Kidney capillary endothelial cell (primary cell): ENCODE data around the gene USP2.

ENCODE experiments used
- DNase-seq: peaks from one replicate; pipeline ENCODE4 v3.0.0-alpha.2; 2018; ENCODE audit warnings: low spot score

USP2 gene

DNA sequence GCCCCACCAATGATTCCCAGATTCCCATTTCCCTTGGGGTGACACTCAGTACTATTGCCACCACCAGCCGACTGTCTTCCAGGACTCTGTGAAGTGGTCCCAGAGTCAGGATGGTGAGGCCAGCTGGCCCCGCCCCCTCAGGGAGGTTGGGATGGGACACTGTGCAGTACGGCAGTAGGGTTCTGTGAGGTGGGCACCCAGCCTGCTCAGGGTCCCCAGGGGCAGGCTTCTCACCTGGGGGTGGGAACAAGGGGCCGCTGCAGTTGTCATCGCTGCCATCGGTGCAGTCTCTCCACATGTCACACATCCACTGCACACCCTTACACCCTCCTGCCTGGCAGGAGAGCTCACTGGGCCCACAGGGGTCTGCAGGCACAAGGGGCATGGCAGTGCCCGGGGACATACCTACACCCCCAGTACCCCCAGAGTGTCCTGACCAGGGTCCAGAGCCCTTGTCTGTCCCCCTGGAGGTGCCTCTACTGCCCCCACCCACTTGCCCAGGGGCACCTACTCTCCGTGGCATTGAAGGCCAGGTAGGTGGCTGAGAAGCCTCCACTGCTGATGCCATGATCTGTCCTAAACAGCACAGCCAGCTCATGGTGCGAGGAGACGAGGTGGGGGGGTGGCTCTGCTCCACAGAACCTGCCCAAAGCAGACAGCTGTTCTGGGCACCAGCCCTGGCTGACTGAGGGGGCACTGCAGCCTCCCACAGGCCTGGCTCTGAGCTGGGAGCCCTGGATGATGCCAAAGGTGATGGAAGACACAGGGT is 38.9 kb downstream of the USP2 start:
- no peak for DNase-seq

DNA sequence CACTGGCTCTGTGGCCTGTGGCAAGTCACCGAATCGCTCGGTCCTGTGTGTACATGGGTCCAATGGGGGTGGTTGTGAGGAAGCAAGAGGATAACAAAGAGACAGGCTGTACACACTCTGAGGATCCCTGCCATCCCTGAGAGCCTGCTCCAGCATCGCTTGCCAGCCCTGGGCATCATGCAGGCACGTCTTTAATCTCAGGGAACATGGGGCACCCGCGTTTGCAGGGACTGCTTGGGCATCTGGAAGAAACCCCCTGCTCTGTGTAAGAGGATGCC is 39.5 kb downstream of the USP2 start:
- no peak for DNase-seq

DNA sequence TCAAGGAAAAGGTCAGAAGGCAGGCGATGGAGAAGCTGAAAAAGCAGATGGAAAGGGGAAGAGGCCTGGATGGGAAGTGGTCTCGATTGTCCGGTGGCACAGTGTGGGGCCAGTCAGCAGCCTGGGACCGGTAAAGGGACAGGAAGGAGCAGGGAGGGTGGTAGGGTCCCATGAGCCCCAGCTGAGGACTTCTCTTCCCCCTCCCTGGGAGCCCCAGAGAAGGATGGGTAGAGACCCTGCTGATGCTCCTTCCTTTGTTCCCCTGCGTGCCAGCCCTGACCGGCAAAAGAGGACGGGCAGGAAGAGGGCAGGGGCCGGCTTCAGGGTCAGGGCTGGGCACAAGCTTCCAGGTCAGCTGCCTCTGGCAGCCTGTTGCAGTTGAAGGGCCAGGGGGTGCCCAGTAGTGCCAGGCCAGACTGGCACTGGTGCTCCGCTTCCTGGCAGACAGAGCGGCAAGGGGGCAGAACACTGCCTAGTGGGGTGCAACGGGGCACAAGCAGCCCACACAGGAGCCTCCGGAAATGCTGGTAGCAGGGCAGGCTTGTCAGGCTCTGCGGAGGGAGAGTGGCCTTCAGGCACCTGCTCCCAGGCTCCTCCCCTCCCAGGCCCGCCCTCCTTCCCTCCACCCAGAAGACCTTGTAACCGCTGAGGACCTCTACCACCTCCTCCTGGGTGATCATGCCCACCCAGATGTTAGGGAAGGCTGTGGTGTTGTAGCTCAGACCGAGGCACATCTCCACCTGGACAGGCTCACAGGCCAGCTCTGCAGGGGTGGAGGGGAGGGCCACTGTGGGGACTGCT is 40.1 kb downstream of the USP2 start:
- no peak for DNase-seq

DNA sequence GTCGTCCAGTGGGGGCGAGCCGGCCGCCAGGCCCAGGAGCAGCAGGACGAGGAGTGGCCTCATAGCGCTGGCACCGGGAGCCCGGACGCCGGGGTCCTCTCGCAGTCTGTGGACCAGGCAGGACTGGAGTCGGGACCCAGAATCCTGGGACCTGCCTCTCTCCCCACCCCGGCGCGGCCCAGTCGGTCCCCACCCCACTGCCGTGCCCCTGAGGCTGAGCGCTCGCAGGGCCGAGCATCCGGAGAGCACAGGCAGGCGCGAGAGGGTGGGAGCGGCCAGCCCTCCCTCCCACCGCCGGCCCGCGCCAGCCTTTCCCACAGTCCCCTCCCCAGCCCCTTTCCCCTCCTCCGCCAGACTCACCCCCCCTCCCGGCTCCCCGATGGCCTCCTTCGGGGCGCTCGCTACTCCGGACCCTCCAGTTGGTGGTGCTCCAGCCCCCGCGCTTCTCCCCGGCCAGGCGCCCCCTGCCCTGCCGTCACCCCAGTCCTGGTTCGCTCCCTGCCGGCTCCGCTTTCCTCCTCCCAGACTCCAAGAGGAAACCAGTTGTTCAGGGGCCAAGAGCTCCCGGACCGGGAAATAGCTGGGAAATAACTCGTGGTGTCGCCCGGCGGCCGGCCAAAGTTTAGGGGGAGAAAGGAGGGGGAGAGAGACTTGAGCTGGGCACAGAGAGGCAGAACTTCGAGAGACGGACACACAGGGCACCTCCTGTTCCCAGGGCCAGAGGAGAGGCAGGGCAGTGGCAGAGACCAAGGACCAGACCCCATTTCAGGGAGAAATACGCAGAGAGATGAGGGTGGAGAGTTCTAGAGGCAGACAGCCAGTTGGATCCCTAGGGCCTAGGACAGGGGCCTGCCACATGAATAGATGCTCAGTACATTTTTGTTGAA is 40.9 kb downstream of the USP2 start, which contains the start of gene C1QTNF5:
C1QTNF5 (minus strand) TSS at position 549 of the 887 bp plus-strand sequence; CDS start at position 63, 486 bp downstream.
- DNase-seq: no peak

DNA sequence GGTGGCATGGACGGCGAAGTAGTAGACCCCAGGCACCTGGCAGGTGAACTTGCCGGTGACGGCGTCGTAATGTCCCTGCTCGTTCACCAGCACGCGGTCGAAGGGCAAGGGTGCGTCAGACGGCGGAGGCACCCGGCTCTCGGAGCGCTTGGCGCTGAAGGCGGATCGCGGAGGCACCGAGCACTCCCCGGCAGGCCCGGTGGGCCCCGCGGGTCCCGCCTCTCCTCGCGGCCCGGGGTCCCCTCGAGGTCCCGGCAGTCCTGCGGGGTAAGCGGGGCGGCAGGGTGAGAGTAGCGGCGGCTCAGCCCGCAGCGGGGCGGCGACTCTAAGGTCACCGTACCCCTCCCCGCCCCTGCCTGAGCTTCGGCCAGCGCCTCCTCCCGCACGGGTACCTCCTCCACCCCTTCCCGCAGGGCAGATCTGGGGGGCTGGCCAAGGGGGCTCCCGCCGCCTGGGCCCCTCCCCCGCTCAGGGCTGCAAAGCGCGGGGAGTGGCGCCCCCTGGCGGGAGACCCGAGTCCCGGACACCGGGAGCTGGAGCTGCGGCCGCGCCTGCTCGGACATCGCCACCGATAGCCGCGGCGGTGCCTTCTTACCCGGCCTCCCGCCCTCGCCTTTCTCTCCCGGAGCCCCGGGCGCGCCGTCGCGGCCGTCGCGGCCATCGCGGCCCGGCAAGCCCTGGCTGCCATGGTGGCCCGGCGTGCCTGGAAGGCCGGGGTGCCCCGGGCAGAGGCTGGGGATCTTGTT is 41.7 kb downstream of the USP2 start:
- no peak for DNase-seq

DNA sequence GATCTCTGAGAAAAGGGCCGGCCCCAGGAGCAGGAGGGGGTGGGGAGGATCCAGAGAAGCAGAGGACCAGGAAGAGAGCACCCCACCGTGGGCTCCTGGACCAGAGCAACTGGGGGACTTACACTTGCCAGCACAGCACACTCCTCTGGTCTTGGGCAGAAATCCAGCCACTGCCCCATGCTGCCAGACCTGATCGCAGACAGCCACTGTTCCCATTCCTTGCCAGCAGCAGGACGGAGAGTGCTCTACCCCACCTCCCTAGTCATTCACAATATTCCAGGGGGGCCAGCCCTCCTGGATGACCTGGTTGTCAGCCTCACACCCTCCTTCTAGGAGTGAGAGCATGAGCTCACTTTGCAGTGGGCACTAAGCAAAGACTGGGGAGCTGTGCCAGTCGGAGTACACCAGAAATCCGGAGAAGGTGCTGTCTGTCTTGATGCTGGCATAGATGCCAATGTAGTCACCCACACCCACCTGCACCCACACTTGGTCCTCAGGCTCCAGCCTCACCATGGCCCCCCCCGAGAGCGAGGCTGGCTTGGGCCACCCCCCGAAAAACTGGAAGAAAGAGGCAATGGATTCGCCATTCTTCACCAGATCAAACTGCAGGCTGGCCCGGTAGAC is 42.4 kb downstream of the USP2 start:
- DNase-seq: no peak

DNA sequence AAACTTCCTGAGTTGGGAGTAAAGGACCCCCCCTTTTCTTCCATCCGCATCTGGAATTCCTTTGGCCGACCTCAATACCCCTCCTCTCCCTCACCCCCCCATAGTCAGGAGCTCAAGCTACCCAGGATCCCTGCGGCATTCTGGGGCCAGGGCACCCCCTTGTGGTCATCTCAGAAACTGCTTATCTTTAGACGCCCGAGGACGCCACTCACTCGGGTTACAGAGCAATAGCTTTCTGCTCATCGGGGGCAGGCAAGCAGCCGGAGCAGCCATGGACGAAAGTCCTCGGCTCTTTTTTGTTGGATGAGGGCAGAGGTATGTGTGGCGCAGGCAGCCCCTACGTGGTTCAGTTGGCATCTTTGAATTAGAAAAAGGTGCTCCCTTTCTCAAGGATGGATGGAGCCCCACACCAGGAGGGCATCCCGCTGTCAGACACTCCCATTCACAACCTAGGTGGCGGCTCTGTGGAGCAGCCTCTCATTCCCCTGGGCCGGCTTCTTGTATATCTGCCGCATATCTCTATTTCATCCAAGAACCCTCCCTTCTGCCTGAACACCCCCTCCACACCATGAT is 43.1 kb downstream of the USP2 start:
- peak; percentile 81 for DNase-seq

DNA sequence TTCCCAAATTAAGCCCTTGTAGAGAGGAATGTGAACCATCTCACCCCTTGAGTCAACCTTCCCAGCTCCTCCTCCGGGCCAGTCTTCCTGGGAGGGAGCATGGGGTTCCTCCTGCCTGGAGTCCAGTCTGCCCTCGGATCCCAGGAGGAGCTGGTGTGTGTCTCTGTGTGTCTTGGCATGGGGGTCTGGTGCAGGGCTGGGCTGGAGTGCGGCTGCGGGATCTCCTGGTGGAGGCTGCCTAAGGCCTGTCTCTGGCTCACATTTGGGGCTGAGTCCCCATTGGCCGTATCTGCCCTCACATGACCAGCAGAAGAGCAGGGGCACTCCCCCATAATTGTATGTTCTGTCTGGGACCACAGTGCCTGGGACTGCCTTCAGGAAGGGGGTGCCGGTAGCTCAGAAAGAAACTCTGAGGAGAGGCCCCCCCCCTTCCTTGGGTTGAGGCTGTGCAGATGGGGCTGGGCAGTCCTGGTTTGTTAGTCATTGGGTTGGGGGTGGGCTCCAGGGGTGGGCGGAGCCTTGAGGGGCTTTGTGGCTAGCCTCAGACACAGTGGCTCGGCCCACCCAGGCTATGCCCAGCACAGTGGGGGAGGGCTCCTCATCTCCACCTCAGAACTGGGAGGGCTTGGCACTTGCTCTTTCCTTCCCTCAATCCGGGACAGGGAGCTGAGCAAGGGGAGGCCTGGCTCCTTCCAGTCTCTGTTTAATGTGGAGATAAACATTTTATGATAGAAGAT is 43.7 kb downstream of the USP2 start:
- DNase-seq: no peak

DNA sequence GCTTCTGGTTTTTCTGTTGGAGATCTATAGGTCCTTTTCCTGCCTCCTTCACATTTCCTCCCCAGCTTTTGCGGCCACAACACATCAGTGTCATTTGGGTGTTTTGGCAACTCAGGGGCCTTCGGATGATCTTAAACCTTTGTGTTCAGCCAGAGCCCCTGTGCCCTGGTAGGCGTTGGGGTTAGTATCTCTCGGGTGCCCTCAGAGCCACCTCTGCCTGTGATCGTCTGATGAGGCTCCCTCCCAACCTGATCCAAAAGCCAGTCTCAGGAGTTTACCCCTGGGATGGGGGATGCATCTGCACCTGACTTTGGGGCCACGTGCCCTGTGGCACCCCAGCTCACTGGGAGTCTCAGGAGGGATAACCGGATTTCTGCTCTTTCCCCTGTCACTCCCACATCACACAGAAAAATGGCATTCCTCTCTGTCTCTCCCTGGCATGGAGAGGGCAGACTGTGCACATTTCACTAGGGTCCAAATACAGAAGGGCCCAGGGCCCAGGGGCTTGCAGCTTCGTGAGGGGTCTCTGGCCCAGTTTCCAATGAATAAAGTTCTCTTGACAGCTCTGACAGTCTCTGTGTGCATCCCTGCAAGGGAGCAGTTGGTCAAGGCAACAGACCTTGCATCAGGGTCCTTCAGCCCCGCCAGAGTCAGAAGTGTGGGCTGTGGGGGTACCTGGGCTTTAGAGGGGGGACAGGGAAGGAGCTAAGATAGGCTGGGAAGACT is 44.6 kb downstream of the USP2 start:
- no peak for DNase-seq

DNA sequence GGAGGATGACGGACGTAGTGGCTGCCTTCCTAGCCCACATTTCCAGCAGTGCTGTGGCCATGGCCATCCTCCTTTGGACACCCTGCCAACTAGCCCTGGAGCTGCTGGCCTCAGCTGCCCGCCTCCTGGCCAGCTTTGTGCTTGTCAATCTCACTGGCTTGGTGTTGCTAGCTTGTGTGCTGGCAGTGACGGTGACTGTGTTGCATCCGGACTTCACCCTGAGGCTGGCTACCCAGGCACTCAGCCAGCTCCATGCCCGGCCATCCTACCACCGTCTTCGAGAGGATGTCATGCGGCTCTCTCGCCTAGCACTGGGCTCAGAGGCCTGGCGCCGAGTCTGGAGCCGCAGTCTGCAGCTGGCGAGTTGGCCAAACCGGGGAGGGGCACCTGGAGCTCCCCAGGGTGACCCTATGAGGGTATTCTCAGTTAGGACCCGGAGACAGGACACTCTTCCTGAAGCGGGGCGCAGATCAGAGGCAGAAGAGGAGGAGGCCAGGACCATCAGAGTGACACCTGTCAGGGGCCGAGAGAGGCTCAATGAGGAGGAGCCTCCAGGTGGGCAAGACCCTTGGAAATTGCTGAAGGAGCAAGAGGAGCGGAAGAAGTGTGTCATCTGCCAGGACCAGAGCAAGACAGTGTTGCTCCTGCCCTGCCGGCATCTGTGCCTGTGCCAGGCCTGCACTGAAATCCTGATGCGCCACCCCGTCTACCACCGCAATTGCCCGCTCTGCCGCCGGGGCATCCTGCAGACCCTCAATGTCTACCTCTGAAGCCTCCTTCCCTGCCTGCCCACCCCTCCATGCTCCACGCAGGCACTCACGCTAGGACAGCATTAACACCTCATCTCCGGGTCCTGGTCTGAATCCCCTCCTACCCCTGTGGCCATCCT is 45.6 kb downstream of the USP2 start:
- no peak for DNase-seq

DNA sequence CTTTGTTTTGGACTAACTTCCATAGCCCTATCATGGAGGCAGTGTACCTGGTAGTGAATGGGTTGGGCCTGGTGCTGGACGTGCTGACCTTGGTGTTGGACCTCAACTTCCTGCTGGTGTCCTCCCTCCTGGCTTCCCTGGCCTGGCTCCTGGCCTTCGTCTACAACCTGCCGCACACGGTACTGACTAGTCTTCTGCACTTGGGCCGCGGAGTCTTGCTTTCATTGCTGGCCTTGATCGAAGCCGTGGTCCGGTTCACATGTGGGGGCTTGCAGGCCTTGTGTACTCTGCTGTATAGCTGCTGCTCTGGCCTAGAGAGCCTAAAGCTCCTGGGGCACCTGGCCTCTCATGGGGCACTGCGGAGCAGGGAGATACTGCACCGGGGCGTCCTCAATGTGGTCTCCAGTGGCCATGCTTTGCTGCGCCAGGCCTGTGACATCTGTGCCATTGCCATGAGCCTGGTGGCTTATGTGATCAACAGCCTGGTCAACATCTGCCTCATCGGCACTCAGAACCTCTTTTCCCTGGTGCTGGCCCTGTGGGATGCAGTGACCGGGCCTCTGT is 46.3 kb downstream of the USP2 start:
- DNase-seq: no peak

DNA sequence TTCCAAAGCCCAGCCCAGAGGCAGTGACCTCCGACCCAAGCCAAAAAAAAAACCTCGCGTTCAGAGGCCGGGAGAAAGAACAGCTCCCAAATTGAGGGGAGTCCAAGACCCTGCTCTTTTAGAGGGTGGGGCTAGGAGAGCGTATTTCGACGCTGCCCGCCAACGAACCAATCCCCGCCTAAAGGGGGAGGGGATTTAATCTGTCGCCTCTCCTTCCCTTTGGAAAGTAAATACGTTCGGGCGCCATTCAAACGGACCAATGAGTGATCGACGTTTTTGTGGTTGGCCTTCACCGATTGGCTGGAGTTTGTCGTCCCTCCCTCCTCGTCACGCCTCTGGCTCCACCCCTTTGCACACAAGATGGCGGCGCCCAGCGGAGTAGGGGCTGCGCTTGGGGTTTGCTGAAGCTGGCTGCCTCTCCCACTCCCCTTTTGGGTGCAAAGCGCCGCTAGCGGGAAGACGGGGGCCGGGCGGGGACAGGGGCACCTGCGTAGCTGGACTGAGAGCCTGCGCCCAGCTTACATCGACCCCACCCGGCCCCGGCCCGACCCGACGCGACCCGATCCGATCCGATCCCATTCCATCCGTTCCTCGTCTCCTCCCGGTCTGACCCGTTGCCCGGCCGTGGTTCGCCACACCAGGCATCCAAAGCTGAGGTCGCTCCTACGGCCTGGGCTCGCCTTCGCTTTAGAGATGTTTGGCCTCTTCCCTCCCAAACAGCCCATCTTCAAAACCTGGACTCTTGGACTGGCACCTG is 47.1 kb downstream of the USP2 start, which contains the start of gene RNF26:
RNF26 (plus strand) TSS at position 354 of the 757 bp plus-strand sequence. CDS start 596 bp downstream, outside the sequence.
- DNase-seq: peak; percentile 95

DNA sequence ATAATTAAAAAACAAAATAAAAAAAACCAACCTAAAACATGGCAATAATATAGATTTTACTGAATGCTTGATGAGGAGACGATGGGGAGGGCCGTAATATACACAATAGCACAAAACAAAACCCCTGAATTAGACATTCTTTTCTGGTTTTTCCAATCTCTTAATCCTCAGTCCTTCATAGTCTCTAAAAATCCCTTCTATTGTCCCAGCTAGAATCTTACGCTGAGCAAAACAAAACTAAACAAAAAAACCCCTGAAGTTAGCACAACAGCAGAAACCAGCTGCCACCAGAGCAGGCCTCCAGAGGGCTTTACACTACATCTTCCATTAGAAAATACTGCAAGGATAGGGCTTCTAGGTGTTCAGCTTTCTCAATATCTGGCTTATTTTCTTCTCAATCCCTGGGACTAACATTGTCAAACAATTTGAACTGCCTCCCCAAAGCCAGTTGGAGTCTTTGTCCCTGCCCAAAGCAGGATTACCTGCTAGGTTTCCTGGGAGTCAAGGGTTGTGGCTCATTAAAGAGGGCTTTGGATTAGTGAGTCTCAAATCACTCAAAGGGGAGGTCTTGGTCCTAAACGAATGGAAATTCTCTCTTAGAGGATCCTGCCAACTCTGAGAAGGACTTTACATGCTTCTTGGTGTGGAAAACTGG is 49.3 kb downstream of the USP2 start:
- DNase-seq: no peak

DNA sequence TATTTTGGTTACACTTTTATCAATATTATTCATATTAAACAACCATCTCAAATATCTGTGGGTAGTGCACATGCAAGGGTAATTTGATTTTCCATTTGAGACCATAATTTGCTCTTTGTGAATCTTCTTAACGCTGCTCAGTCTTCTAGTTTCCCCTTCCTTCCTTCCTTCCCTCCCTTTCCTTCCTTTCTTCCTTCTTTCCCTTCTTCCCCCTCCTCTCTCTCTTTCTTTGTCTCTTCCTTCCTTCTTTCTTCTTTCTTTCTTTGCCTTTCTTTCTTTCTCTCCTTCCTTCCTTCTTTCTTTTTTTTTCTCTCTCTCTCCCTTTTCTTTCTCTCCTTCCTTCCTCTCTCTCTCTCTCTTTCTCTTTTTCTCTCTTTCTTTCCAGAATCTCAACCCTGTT is 51.3 kb downstream of the USP2 start:
- DNase-seq: no peak

DNA sequence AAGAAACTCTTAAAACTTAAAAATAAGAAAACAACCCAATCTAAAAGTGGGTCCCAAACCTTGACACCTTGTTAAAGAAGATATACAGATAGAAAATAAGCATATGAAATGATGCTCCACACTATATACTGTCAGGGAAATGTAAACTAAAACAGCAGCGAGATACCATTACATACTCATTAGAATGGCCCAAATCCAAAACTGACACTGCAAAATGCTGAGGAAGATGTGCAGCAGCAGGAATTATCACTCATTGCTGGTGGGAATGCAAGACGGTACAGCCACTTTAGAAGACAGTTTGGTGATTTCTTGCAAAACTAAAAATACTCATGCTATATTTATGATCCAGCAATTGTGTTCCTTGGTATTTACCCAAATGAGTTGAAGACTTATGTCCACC is 52.2 kb downstream of the USP2 start:
- DNase-seq: no peak

DNA sequence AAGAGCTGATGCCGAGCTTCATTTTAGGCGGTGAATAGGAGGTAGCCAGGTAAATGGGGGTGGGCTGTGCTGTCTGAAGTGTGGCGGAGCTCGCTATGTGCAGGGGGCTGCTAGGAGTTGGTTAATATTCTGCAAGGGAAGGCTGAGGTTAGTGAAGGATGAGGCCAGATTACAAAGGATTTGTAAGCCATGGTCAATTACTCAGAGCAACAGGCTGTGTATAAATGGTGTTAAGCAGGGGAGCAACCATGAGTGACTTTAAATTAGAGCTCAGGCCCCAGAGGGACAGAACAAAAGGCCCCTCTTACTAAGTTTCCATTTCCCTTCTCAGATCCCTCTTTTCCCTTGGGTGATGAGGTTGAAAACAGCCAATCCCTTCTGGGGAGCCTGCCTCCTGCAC is 57.3 kb downstream of the USP2 start:
- no peak for DNase-seq

DNA sequence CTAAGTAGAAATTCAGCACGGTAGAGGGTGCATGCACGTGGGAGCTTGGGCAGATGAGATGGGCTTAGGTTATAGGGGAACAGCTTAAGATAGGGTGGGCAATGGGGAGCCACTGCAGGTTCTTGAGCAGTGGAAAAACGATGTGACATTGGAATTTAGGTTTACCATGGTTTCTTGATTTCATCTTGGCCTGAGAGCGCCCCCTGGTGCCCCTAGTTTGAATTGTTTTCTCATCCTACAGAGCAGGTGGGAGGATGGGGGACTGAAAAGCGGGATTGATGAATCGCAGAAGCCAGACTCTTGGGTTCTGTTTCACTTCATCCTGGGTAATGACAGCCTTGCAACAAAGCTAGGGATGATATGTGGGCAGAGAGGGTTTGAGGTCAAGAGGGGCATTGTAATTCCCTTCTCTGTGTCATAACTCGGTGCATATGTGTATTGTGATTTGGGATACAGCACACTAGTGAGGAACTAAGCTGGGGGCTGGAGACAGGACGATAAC is 57.9 kb downstream of the USP2 start:
- DNase-seq: no peak
